B cell (primary cell): ENCODE measurements around the gene CFLAR. TPM values are rescaled to one million over a fixed set of nuclear protein-coding genes. Genes with fewer than 3 reads are reported as not detected.
"Not testable (repeated sequence)": the region's sequence is repeated elsewhere in the genome, so short reads cannot be mapped to it uniquely, and the experiment has no call there.

Experiments
- ATAC-seq: fragments of 200-7000 bp; cut with Tn5 transposase; one replicate; pipeline ENCODE4 v1.10.0; 2021; ENCODE audit warnings: low read depth, mild to moderate bottlenecking, moderate number of reproducible peaks, moderate library complexity
- CTCF ChIA-PET: fragments of 350-600 bp; sonication (Branson Sonifier 250); formaldehyde crosslinking; loops from one replicate; lab custom pipeline; 2021; ENCODE audit warnings: antibody characterized with exemption, inconsistent platforms; lab: Charles Lee
- POLR2A ChIA-PET: fragments of 350-600 bp; sonication (Branson Sonifier 250); formaldehyde crosslinking; loops from one replicate; lab custom pipeline; 2021; ENCODE audit warnings: antibody characterized with exemption; lab: Charles Lee
- DNase-seq: peaks from one replicate; pipeline ENCODE4 v3.0.0; 2013
- H2AFZ ChIP-seq: 2 replicates; pipeline ENCODE4 v1.6.1; 2012; ENCODE audit warnings: mild to moderate bottlenecking, low read depth, low read length; ENCODE audit not compliant: insufficient read depth, poor library complexity, severe bottlenecking
- H3K27ac ChIP-seq, 2 donors: 1 replicate in 1 of 2; 2 replicates in 1 of 2; pipeline ENCODE4 v1.5.1; 2012 to 2013; ENCODE audit warnings: low read length in 2 of 2, mild to moderate bottlenecking in 2 of 2, moderate library complexity in 1 of 2
- H3K27me3 ChIP-seq, 4 experiments: fragments of 200-600 bp in 1 of 4; sonication (generic) in 1 of 4; replicated peaks in 1 of 4; 1 replicate in 2 of 4; 2 replicates in 2 of 4; pipeline versions ENCODE4 v1.6.1 to v1.7.0; 2013 to 2016; ENCODE audit warnings: low read length in 3 of 4, mild to moderate bottlenecking in 2 of 4, mixed read lengths in 1 of 4, moderate library complexity in 1 of 4; ENCODE audit not compliant: insufficient read depth in 4 of 4, control insufficient read depth in 3 of 4; ENCODE audit errors: control extremely low read depth in 1 of 4
- H3K36me3 ChIP-seq, 2 experiments: replicated peaks in 1 of 2; 1 replicate in 1 of 2; 2 replicates in 1 of 2; pipeline versions ENCODE4 v1.6.1 to v1.7.1; 2013; ENCODE audit warnings: low read length in 1 of 2; ENCODE audit not compliant: insufficient read depth in 2 of 2, control insufficient read depth in 1 of 2; ENCODE audit errors: control extremely low read depth in 1 of 2, extremely low read depth in 1 of 2
- H3K4me1 ChIP-seq, 2 donors: fragments of 200-600 bp in 1 of 2; sonication (generic) in 1 of 2; 1 replicate in 1 of 2; 2 replicates in 1 of 2; pipeline versions ENCODE4 v1.5.1 to v1.6.1; 2013 to 2017; ENCODE audit warnings: low read length in 2 of 2; ENCODE audit not compliant: control insufficient read depth in 2 of 2, insufficient read depth in 2 of 2
- H3K4me2 ChIP-seq: replicated peaks from 2 replicates; pipeline ENCODE3; 2012; ENCODE audit warnings: mild to moderate bottlenecking, low read depth, low read length; ENCODE audit not compliant: poor library complexity, severe bottlenecking
- H3K4me3 ChIP-seq, 5 experiments: fragments of 200-600 bp in 1 of 5; sonication (generic) in 1 of 5; 1 replicate in 3 of 5; 2 replicates in 2 of 5; pipeline versions ENCODE4 v1.5.1 to v1.7.0; 2011 to 2016; ENCODE audit warnings: low read length in 4 of 5, mild to moderate bottlenecking in 4 of 5, low read depth in 2 of 5, control low read depth in 1 of 5, moderate library complexity in 1 of 5; ENCODE audit not compliant: insufficient read depth in 1 of 5; ENCODE audit errors: control extremely low read depth in 1 of 5, extremely low read depth in 1 of 5
- H3K79me2 ChIP-seq: fragments of 200-600 bp; sonication (generic); one replicate; pipeline ENCODE4 v1.6.0; 2016; ENCODE audit warnings: low read length; ENCODE audit not compliant: control insufficient read depth, insufficient read depth
- H3K9ac ChIP-seq: fragments of 200-600 bp; sonication (generic); 2 replicates; pipeline ENCODE4 v1.6.1; 2017; ENCODE audit warnings: mild to moderate bottlenecking, low read length, moderate library complexity
- H3K9me3 ChIP-seq, 3 donors: one replicate each; pipeline versions ENCODE4 v1.6.1 to v1.7.1; 2013; ENCODE audit warnings: low read length in 2 of 3; ENCODE audit not compliant: control insufficient read depth in 2 of 3, insufficient read depth in 1 of 3; ENCODE audit errors: control extremely low read depth in 1 of 3
- H4K20me1 ChIP-seq: 2 replicates; pipeline ENCODE4 v1.6.0; 2012; ENCODE audit warnings: mild to moderate bottlenecking, low read length; ENCODE audit not compliant: insufficient read depth, control insufficient read depth, poor library complexity, severe bottlenecking
- H3K27ac Mint-ChIP-seq: one replicate; pipeline ENCODE4 v1.8.0; 2021; ENCODE audit warnings: mixed read lengths
- H3K27me3 Mint-ChIP-seq: one replicate; pipeline ENCODE4 v1.8.0; 2021; ENCODE audit warnings: mixed read lengths
- H3K4me1 Mint-ChIP-seq: one replicate; pipeline ENCODE4 v1.8.0; 2021; ENCODE audit warnings: mixed read lengths
- H3K4me3 Mint-ChIP-seq: one replicate; pipeline ENCODE4 v1.8.0; 2021; ENCODE audit warnings: mixed read lengths
- H3K9me3 Mint-ChIP-seq: one replicate; pipeline ENCODE4 v1.8.0; 2022; ENCODE audit warnings: mixed read lengths; ENCODE audit not compliant: insufficient read depth
- CTCF ChIP-seq: fragments of 200-600 bp; IDR thresholded peaks from one replicate; pipeline ENCODE4 v1.8.0; 2022; ENCODE audit warnings: antibody characterized with exemption, mild to moderate bottlenecking
- EZH2 ChIP-seq: IDR thresholded peaks from 2 replicates; pipeline ENCODE4 v1.6.1; 2012; ENCODE audit warnings: borderline replicate concordance, low read depth, mild to moderate bottlenecking, moderate library complexity, low read length; ENCODE audit not compliant: insufficient read depth, poor library complexity, severe bottlenecking
- WGBS: methylation state at CpG from one replicate; pipeline ENCODE4 v1.1.5; 2013; ENCODE audit warnings: missing lambda C conversion rate; ENCODE audit not compliant: insufficient coverage; 5-methylcytosine and 5-hydroxymethylcytosine counted together
- intact Hi-C: fragments of 100-400 bp; cut with micrococcal nuclease; formaldehyde crosslinking; loops from one replicate; pipeline ENCODE4 v1.10.0; 2022
- polyA plus RNA-seq: library from polyadenylated mRNA; depleted of rRNA; stranded (reverse); fragments of >200 nt; gene quantifications from 2 replicates; pipeline ENCODE4 v1.2.3, GENCODE V29; 2012
- total RNA-seq, 2 donors: library from RNA; stranded (reverse); fragments of 120-200 nt in 1 of 2; gene quantifications; 1 replicate in 1 of 2; 2 replicates in 1 of 2; pipeline versions ENCODE4 v1.2.3 to v1.2.4, GENCODE V29; 2013 to 2022

Gene CFLAR
- total and polyA plus RNA-seq, 2 donors (not counting 1 experiment from before 2014, with no cell fraction given) = 58.4 to 216 TPM

- no peak for DNase-seq
- TF ChIP-seq CTCF (no peak), EZH2 (no peak)
- H3K27ac Mint-ChIP-seq = peak overlapping the region; percentile 56
- peaks cover 28% of the 10 kb centered on the region for H3K79me2 ChIP-seq
- H3K27me3 Mint-ChIP-seq = no peaks in the 10 kb centered on the region
- ChIA-PET CTCF (interaction anchor here (0.8 to 1.2 kb wide), 2 partner anchors 20 to 22 kb away, joined by 3 read pairs; no protein-coding TSS in a partner anchor), POLR2A (no interaction called here)
- H3K9me3 Mint-ChIP-seq = no peaks in the 10 kb centered on the region
- H3K4me3 Mint-ChIP-seq = no peak overlapping the region
- 89% methylated on average over 7 of the region's 15 CpGs for WGBS
- ATAC-seq = no peak
- H4K20me1 ChIP-seq = no peaks in the 10 kb centered on the region
- no peak overlapping the region for H3K4me3 ChIP-seq
- H3K4me1 ChIP-seq = no peaks in the 10 kb centered on the region
- H3K27me3 ChIP-seq = no peaks in the 10 kb centered on the region
- no peaks in the 10 kb centered on the region for H3K9me3 ChIP-seq
- no peak overlapping the region for H3K27ac ChIP-seq
- peaks cover 19 to 68% of the 10 kb centered on the region in 2 experiments for H3K36me3 ChIP-seq
- intact Hi-C loops = no loop called here
- H3K9ac ChIP-seq = no peak overlapping the region
- H3K4me2 ChIP-seq = no peak overlapping the region
- no peak overlapping the region for H2AFZ ChIP-seq
- peaks cover 19% of the 10 kb centered on the region for H3K4me1 Mint-ChIP-seq
Observed at GRCh38 chr2:201138401-201138970, 22.5 kb downstream of the CFLAR start.

- H3K27me3 ChIP-seq, H3K4me3 ChIP-seq, H3K9me3 Mint-ChIP-seq, H3K9ac ChIP-seq, intact Hi-C loops, H4K20me1 ChIP-seq, H3K27me3 Mint-ChIP-seq, CTCF ChIA-PET, H3K9me3 ChIP-seq, H3K4me1 ChIP-seq, H3K4me3 Mint-ChIP-seq, H2AFZ ChIP-seq, ATAC-seq, H3K4me2 ChIP-seq, POLR2A ChIA-PET, H3K27ac ChIP-seq, DNase-seq: not testable (repeated sequence)
- Mint-ChIP-seq H3K4me1 (peaks cover 19% of the 10 kb centered on the region), H3K27ac (peak overlapping the region; percentile 56)
- peaks cover 19 to 65% of the 10 kb centered on the region in 2 experiments for H3K36me3 ChIP-seq
- H3K79me2 ChIP-seq = peaks cover 24% of the 10 kb centered on the region
- WGBS = 61% methylated on average over 4 of the region's 14 CpGs
Observed at GRCh38 chr2:201138986-201139781, 23.2 kb downstream of the CFLAR start.
